ENCODE results near the gene SGK1.
"Not testable (repeated sequence)": the region's sequence is repeated elsewhere in the genome, so short reads cannot be mapped to it uniquely, and the experiment has no call there.

Gene SGK1

DNA sequence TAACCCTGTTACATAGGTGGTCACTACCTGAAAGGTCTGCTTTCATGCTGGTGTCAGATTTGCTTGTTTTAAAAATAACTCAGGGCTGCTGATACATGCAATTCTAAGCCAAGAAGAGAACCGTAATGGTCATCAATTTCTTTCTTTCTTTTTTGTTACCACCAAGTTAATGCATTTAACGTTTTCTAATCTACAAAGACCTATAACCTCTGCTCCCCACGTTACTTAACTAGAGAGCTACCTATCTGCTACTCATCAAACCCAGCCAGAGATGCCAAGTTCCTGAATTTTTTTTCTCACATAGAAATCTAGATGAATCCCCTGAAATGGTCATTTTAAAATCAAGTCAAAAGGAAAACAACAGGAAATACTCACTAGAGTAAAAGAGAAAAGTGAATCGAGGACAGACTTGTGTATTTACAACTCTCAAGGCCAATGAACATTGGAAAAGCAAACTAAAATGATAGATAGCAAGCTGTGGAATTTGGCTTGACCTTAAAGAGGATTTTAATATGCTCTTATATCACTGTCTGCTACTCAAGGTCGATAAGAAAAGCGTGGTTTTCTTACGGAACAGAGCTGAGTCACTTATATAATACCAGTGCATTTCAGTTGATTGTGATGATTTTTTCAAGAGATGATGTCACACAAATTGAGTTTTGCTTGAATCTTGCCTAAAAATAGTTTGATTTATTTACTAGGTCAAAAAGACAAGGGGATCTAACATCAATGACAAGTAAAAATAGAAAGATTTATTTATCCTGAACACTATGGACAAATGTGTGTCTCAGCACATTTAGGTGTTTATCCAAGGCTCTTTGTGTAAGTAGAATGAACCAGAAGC, 67.9 kb downstream of the SGK1 start:
- peak; percentile 22 for DNase-seq

DNA sequence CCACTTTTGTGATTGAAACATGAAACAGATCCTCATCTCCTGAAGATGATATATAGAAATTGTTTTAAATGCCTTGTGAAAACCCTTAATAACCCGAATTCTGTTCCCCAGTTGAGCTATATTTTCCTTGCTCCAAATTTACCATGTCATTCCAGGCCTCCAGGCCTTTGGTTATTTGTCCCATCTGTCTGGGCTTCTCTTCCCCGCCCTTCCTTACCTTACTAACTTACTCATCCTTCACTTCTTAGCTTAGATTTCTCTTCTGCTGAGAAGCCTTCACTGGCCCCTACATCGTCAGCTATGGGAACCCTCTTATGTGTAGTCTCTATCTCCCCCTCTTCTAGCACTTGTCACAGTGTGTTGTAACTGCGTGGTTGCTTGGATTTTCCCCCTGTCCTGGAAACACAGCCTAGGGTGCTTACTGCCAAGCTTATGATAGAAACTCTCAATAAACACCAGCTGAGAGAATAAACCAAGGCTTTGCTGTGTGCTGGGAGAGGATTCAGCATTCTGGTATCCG, 68.6 kb downstream of the SGK1 start:
- no peak for DNase-seq

DNA sequence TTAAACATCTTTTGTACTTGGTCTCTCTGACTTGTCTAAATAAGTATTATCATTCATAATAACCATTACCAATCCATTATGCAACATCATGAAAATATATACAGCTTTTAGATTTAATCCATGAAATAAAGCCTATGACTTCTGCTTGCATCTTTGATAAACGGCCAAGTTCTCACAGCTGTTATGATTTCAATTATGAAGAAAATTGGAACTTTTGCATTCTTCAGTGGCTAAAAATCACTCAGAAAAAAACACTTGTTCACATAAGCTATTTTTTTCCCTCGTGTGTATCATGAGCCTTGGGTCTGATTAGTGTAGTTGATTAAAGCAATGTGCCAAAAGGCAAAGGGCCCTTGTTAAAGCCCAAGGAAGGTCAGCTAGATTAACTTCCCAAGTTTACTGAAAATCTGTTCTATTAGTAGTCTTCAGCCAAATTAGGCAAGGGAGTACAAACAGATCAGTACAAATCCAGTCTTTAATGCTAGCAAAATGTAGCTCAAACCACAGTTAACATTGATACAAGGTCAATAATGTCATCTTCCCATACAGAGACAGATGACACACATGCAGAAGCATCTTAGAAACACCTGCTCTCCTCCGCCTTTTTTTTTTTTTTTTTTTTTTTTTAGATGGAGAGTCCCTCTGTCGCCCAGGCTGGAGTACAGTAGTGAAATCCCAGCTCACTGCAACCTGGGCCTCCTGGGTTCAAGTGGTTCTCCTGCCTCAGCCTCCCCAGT, 69.9 kb downstream of the SGK1 start:
- no peak for DNase-seq

DNA sequence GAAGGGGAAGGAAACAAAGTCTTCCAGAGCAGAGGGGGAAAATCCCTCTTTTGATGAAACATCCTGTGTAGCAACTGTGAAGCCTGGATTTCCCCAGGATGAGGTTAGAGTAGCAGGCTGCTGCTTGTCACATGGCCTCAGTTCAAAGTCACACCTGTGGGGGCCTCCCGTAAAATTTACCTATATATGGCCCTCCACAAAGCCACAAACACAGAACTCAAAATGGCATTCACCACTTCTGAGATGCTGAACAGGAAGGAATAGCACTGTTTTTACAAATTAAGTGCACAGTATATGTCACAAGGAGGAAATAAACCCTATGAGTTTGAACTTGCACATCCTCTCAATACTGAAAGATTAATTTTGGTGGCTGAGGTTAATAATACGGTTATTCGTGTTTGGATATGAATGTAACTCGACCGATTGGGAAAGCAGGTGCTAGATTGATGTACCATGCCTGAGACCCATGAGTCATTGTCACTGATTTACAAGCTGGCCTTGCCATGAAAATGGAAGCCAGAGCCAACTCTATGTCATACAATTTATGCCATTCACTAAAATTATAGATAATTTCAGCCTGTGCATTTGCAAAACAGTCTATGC, 70.6 kb downstream of the SGK1 start:
- peak; percentile 90 for DNase-seq

DNA sequence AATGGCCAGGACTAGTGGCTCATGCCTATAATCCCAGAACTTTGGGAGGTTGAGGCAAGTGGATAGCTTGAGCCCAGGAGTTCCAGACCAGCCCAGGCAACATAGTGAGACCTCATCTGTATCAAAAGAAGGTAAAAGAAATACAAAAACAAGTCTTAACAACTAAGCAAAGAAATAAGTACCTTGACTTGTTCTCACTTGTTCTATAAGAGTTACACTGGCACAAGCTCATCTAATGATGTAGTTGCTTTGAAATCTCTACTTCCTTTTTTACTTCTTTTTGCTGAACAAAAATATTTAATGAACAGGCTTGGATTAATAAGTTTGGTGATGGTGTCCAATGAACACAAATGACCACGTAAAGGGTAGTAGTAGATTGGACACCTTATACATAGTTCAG, 72.2 kb downstream of the SGK1 start:
- no peak for DNase-seq

DNA sequence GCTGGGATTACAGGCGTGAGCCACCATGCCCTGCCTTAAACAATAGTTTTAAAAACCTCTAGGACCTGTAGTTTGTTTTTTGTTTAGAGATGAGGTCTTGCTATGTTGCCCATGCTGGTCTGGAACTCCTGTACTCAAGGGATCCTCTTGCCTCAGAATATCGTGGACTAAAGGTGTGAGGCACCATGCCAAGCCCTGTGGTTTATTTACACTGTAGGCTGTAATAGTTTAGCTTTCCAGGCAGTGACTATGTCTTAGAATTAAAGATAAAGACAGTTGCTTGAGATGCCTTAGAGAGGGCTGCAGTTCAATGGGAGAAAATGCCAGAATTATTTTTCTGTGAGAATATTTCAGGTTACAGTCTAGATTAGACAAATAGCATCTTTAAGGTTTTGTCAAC, 72.9 kb downstream of the SGK1 start:
- no peak for DNase-seq

DNA sequence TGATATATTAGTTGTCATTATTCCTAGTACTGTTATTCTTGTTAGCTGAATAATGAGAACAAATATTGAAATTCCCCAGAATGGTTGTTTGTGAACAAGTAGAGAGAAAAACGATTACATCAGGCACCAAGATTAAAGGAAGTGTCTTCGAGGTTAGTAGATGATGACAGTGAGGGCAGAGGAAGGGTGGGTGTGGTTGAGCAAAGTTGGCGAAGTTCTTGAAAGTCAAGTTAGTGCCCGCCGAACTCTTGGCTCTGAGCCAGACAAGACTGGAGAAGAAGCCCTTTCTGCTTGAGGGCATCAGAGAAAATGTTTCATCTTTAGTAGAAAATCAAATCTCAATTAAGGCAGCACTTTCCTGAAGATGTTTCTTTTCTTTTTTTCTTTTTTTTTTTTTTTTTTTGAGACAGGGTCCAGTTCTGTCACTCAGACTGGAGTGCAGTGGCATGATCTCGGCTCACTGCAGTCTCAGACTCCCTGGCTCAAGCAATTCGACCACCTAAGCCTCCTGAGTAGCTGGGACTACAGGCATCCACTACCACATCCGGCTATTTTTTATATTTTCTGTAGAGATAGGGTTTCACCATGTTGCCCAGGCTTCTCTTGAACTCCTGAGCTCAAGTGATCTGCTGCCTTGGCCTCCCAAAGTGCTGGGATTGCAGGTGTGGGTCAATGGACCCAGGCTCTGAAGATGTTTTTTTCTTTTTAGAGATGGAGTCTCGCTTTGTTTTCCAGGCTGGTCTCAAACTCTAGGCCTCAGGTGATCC, 77.1 kb downstream of the SGK1 start:
- peak; percentile 89 for DNase-seq

DNA sequence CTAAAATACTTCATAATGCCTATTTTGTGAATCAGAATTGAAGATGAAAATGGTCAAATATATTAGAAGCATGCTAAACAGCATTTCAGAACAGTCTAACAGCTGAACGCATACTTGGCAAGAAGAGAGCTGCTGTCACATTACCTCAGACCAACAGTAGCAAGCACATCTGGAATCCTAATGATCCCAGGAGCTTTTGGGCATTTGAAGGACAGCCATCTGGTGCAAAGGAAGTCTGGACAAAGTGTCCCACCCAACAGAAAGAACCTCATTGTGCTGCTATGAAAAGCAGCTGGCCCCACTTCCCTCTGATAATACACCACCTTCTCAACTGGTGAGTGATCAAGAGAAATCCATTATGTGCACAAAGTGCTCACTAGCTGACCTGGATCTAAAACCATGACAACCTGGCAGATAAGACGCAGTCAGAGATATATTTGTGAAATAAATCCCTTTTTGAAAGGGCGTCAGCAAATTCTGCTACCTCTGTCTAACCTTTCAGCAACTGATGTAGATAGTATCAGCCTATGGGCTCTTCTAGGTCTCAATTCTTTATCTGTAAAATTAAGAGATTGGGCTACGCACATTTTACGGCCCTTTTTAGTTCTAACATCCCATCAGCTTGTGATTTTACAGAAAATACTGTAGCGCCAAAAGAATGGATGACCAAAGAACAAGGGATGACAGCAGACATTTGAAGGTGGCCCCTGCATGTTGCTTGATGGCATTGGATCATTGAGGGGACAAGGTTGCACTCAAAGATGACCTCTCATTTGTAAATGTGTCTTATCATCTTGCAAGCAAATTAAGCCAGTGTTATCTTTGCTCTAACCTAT, 78.7 kb downstream of the SGK1 start:
- no peak for DNase-seq

DNA sequence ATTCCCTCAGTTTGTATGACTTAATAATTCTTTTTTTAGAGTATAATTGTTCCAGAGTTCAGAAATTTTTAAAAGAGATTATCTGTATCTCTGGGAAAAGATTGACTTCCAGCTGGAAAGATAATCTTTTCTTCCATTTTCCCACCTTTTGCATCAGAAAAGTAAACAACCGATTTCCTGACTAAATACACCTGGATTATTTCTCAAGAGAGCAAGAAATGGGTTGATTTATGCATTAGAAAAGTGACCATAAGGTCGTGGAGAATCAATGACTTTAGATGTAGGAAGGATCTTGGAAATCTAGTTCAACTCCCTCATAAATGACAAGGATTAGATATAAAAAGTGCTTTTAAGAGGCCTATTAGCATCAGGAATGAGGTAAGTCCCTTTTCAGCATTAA, 79.9 kb downstream of the SGK1 start:
- no peak for DNase-seq

DNA sequence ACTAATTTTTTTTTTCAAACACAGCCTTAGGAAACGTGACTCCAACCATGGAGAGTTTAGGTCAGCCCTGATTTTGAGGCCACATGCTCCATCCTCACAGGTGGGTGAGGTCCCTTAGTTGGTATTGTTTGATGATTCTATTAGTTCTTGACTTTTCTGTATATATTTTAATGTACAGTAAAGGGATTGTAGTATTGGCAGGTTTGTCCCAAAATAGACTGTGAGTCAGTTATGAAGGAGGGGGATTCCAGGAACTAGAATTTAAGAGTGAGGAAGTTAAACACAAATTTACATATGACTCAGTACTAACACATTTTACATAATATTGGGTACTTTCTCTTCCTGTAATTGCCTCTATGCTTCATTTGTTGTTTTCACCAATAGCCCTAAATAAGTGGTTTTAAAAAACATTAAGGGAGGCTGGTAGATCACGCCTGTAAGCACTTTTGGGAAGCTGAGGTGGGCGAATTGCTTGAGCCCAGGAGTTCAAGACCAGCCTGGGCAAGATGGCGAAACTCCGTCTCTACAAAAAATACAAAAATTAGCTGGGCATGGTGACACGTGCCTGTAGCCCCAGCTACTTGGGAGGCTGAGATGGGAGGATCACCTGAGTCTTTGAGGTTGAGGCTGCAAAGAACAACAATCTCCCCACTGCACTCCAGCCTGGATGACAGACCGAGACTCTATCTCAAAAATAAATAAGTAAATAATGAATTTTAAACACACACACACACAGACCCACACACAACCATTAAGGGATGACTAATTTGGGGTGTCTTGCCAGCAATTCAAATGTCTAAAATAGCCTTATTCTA, 81.8 kb downstream of the SGK1 start:
- DNase-seq, result peak; percentile 61

DNA sequence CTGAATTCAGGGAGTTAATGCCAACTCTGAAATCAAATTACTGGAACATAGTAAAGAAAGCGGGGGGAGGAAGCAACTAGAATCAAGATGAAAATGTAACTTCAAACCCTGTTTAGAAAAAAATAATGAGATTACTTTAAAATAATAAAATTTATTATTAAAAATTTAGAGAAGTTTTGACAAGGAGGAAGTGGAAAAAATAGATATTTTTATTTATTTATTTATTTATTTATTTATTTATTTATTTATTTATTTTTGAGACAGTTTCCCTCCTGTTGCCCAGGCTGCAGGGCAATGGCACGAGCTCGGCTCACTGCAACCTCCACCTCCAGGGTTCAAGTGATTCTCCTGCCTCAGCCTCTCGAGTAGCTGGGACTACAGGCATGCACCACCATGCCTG, 82.6 kb downstream of the SGK1 start:
- DNase-seq, result not testable (repeated sequence)

DNA sequence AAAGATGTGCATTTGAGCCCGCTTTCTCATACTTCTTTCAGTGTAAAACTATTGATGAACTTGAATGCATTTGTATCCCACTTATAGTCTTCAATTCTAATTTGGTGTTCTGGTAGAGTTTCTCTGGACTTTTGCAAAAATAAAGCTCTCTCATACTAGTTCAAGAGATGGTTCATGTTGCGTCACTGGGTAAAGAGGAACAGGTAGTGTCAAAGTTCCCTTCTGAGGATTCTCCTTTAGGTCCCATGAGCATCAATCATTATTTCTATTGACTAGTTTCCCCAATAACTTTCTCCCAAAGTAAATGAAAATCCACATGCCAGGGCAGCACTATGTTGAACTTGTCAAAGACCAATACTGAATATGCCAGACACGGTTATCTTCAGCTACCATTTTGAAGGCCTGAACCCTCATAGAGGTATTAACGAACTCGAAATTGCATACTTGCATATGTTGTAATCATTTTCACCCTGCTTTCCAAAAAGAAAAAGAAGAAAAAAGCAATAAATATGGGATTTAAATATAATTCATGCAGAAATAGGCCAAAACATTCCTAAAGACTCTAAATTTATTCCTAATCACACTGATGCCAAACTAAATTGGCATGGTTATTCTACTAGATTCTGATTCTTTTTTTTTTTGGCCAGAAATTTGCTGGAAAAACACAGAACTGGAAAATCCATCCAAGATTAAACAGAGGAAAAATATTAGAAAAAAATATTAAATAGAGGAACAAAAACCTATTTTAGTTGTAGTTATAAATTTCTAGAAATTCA, 84.5 kb downstream of the SGK1 start:
- no peak for DNase-seq

DNA sequence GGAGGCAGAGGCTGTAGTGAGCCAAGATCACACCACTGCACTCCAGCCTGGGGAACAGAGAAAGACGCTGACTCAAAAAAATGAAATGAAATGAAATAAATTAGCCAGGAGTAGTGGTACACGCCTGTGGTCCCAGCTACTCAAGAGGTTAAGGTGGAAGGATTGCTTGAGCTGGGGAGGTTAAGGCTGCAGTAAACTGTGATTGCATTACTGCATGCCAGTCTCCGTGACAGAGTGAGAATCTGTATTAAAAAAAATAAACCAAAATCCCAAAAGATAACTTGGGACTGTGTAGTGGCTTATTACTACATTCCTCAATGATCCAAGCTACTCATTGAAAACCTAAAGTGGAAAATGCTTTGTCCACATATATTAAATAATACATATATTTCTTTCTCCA, 87.0 kb downstream of the SGK1 start:
- no peak for DNase-seq

DNA sequence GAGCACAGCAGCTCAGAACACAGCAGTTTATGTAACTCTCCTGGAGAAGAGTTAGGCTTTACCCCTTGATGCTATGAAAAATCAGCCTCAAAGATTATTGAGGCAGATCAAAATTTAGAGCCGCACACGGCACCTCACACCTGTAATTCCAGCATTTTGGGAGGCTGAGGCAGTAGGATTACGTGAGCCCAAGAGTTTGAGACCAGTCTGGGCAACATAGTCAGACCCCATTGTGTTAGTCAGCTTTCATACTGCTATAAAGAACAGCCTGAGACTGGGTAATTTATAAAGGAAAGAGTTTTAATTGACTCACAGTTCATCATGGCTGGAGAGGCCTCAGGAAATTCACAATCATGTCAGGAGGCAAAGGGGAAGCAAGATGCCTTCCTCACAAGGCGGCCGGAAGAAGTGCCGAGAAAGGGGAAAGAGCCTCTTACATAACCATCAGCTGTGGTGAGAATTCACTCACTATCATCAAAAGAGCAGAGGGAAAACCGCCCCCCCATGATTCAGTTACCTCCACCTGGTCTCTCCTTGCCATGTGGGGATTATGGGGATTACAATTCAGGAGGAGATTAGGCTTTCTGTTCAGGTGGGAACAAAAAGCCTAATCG, 87.7 kb downstream of the SGK1 start:
- DNase-seq, result no peak

DNA sequence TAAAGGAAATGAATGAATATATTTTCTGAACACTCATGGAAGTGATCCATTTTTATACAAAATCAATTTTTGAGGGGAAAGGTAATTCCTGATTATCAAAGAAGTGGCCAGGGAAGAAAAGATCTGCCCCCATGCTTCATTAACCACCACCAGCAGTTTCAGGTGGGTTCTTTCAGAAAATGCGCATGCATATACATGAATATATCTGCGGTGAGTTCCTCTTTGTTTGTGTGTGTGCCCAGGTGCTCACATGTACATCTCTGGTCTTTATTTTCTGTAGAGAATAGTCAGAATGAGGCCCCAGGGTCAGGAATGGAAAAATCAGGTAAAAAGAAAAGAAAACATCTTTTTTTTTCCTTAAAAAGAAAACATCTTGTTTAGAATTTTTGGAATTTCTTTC, 88.4 kb downstream of the SGK1 start:
- DNase-seq, result no peak

DNA sequence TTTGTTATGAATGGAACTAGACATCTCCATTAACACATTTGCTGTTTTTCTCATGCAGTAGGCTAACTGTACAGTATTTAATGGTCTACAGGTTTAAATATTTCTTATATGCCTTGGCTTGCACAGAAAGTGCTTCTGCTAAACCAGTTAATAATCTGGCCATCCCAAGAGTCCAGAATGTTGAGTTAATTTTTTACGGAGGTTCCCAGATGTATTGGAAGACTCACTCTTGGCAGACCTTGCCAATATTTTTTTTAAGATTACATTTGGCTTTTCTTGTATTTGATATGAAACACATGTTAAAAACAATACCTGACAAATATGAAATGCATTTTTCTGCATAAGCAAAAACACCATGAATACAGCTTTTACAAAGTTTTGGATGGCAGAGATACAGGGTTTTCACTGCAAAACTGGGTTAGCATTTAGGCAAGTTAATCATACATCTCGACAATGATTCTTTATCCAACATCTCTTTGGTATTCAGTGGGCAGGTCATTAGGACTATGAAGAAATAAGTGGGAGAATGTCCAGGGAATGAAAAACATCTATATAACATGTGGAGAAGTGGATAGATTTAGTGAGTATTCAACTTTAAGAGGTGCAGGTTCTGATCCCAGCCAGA, 94.0 kb downstream of the SGK1 start:
- no peak for DNase-seq

DNA sequence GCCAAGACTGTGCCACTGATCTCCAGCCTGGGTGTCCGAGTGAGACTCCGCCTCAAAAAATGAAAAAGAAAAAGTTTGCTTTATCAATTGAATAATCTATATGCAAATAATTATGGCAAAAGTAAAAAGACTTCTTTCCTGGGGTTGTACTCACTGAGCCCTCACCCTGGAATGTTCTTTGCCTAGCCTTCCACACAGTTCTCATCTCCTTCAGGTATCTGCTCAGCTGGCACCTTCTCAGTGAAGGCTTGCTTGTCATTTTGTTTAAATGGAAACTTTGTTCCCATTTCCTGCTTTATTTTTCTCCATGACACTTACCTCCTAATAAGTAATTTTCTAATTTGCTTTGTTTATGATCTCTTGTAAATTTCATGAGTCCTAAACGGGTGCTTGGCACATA, 96.7 kb downstream of the SGK1 start:
- DNase-seq, result no peak

DNA sequence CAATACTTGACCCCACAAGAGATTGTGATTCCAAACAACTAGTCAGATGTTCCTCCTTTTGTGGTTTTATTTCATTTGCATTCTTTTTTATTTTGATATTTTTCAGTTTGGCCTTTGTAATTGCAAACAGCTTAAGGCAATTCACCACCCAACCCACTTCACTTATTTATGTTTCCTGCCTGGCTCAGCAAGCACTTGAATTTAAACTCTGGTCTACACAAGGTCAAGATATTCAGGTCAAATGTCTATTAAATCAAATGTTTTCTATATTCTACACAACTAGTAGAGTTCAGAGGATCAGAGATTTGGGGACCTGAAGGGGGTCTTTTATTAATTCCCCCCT, 100.1 kb downstream of the SGK1 start:
- DNase-seq, result no peak

DNA sequence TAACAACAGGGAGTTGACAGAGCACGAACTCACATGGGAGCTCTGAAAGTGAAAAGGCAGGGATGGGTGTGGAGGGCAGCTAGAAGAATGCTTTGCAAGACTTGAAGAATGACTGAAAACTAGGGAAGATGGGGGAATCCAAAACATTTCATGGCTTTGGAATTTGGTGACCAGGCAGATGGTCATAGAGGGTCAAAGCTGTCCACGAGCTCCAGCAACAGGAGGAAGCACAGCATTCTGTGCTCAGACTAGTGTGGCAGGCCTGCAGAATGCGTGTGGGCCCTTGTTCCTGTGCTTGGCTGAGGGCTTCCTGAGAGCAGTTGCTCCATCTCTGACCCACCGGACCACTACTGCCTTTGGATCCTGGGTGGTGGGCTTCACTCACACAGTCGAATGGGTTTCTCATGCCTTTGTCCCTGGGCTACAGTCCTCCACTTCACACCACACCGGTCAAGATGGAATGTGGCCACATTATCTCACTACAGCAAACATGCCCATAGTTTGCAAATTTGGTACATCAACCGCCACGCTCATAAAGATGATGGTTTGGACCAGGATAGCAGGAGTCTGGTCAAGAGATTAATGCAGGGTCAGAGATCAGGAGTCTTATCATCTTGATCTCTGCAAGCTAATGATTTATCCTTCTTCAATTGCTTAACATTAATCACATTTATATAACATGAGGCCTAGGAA, 100.7 kb downstream of the SGK1 start:
- no peak for DNase-seq
